ENCODE results near the gene GOSR2. TPM values are rescaled to one million over a fixed set of nuclear protein-coding genes. Genes with fewer than 3 reads are reported as not detected.

Gene GOSR2
- total and polyA plus RNA-seq, 2 of the 13 experiments (the other 11 are each of a cell fraction or from before 2014, with no cell fraction given): 61.5 to 63.9 TPM

GRCh38 chr17:46942441-46943217, 19.7 kb downstream of the GOSR2 start:
- ChIA-PET POLR2A (interaction anchor here (0.7 to 2.8 kb wide), 6 partner anchors 9 to 381 kb away, joined by 3 to 7 read pairs (median 4); partner anchors contain the start of gene EFCAB13), CTCF (ENCODE audit: low intra/inter-chr PET ratio, low total read pairs) (interaction anchor here (1.2 to 2.8 kb wide), 2 partner anchors 58 to 61 kb away, joined by 3 to 33 read pairs; no protein-coding TSS in a partner anchor)
- BruUV-seq (replicated peaks): no TSS peak
- H3K36me3 ChIP-seq (replicated peaks in 1 of 2; ENCODE audit: control insufficient read depth in 1 of 2, insufficient read depth in 2 of 2, low read length in 2 of 2): peaks cover 21 to 27% of the 10 kb centered on the region in 2 experiments
- no peaks in the 10 kb centered on the region for H4K20me1 ChIP-seq (ENCODE audit: insufficient read depth, low read length)
- FAIRE-seq (peak; percentile 95), ATAC-seq (peak; percentile 70), DNase-seq (ENCODE audit: low spot score) (peak; percentile 82)
- no peak overlapping the region for H2AFZ ChIP-seq (ENCODE audit: low read length)
- H3K4me3 ChIP-seq (replicated peaks in 1 of 3; ENCODE audit: insufficient read depth in 1 of 3, low read depth in 2 of 3, low read length in 3 of 3): peak overlapping the region in 1 of 3 experiments; percentile 45; a peak in 1 of 6 replicates
- peaks cover 40% of the 10 kb centered on the region for H3K4me1 ChIP-seq (ENCODE audit: insufficient read depth, low read length)
- no peak overlapping the region for H3K9ac ChIP-seq (ENCODE audit: insufficient read depth, low read depth, low read length)
- H3K27me3 ChIP-seq (ENCODE audit: control insufficient read depth in 1 of 2, insufficient read depth in 2 of 2, low read length in 2 of 2): no peaks in the 10 kb centered on the region
- in situ Hi-C loops (cut with HindIII; ENCODE audit: extremely low pct_ligation_motif_present, low pct_unique_long_range_greater_than_20kb): loop anchor here (5.0 kb wide), 2 partner anchors 60 to 90 kb away; partner anchors contain the start of gene WNT9B
- WGBS (ENCODE audit: low lambda C conversion rate): 85% methylated on average over 10 of the region's 10 CpGs
- no peaks in the 10 kb centered on the region for H3K79me2 ChIP-seq (ENCODE audit: insufficient read depth, low read length)
- H3K27ac ChIP-seq (ENCODE audit: extremely low read length, insufficient read depth, low read length): peak overlapping the region; percentile 56
- peak overlapping the region; percentile 54; the same call in 1 of the 2 replicates for H3K4me2 ChIP-seq (ENCODE audit: low read depth, low read length)
- no peaks in the 10 kb centered on the region for H3K9me3 ChIP-seq (ENCODE audit: low read length)
- intact Hi-C loops (cut with micrococcal nuclease; ENCODE audit: unreplicated experiment): loop anchor here (1.0 to 2.0 kb wide), 2 partner anchors 20 to 59 kb away; partner anchors contain the start of gene GOSR2
- TF ChIP-seq MXI1 (IDR thresholded peaks at IDR 0.05; ENCODE audit: borderline replicate concordance, low read depth, low read length): peak; percentile 49; the same call in 1 of the 3 replicates
- no peak for TF ChIP-seq HDAC6 (IDR thresholded peaks at IDR 0.05; ENCODE audit: low read depth, low read length)
- no peak for TF ChIP-seq FOXK1 (CRISPR knock-in tag; IDR thresholded peaks at IDR 0.05; ENCODE audit: borderline replicate concordance, low read depth)
- TF ChIP-seq U2AF2 (IDR thresholded peaks at IDR 0.05; ENCODE audit: low read depth, low read length): no peak
- TF ChIP-seq ZNF432 (CRISPR knock-in tag; IDR thresholded peaks at IDR 0.05; ENCODE audit: borderline replicate concordance): no peak
- TF ChIP-seq GLMP (CRISPR knock-in tag; IDR thresholded peaks at IDR 0.05; ENCODE audit: borderline replicate concordance): no peak
- no peak for TF ChIP-seq FOSL1 (CRISPR knock-in tag; IDR thresholded peaks at IDR 0.05; ENCODE audit: borderline replicate concordance)
- TF ChIP-seq CTCF (CRISPR knock-in tag; IDR thresholded peaks at IDR 0.05): peak; percentile 97
- peak; percentile 93 for TF ChIP-seq RAD21 (CRISPR knock-in tag; IDR thresholded peaks at IDR 0.05)
- no peak for TF ChIP-seq TCF12 (IDR thresholded peaks at IDR 0.05)
- TF ChIP-seq TCF12 (CRISPR knock-in tag; IDR thresholded peaks at IDR 0.05): no peak
- no peak for TF ChIP-seq FUBP1 (CRISPR knock-in tag; IDR thresholded peaks at IDR 0.05; ENCODE audit: borderline replicate concordance)
- no peak; the same call in 1 of the 2 replicates for TF ChIP-seq ZNF543 (CRISPR knock-in tag; IDR thresholded peaks at IDR 0.05)
- TF ChIP-seq TRIM24 (CRISPR knock-in tag; IDR thresholded peaks at IDR 0.05): no peak
- TF ChIP-seq ZNF230 (CRISPR knock-in tag; IDR thresholded peaks at IDR 0.05): no peak
- no peak for TF ChIP-seq ZBTB14 (CRISPR knock-in tag; IDR thresholded peaks at IDR 0.05)
- TF ChIP-seq ZNF607 (CRISPR knock-in tag; IDR thresholded peaks at IDR 0.05; ENCODE audit: borderline replicate concordance): 0 out of 2 replicates have a peak, but pooled peaks have one; percentile 63
- TF ChIP-seq HNF4A (CRISPR knock-in tag; IDR thresholded peaks at IDR 0.05): no peak

All from HepG2 (cell line).